ENCODE measurements around the gene LDLR. TPM values are rescaled to one million over a fixed set of nuclear protein-coding genes. Genes with fewer than 3 reads are reported as not detected.
"Not testable (repeated sequence)": the region's sequence is repeated elsewhere in the genome, so short reads cannot be mapped to it uniquely, and the experiment has no call there.

The LDLR gene
- total RNA-seq, 1 donor from 2014 or later = 43.1 TPM

GRCh38 chr19:11174336-11174735 lies 85.1 kb downstream of the LDLR start:
- no peak for DNase-seq

- DNase-seq = no peak
Observed at GRCh38 chr19:11175920-11176319, 86.7 kb downstream of the LDLR start.

- DNase-seq = no peak
Observed at GRCh38 chr19:11176466-11177193, 87.4 kb downstream of the LDLR start.

- DNase-seq = no peak
Observed at GRCh38 chr19:11177592-11177991, 88.3 kb downstream of the LDLR start.

- DNase-seq = not testable (repeated sequence)
Observed at GRCh38 chr19:11179145-11179465, 89.8 kb downstream of the LDLR start.

GRCh38 chr19:11179716-11180297 lies 90.5 kb downstream of the LDLR start:
- no peak for DNase-seq

GRCh38 chr19:11180346-11180745 lies 91.1 kb downstream of the LDLR start:
- no peak for DNase-seq

GRCh38 chr19:11180975-11181374 lies 91.7 kb downstream of the LDLR start:
- not testable (repeated sequence) for DNase-seq

GRCh38 chr19:11181488-11181887 lies 92.2 kb downstream of the LDLR start:
- DNase-seq = no peak

Other genes with a start within 250 kb of the LDLR start
- 3.9 TPM for gene C19orf38, start 241.0 kb upstream of the LDLR start, total RNA-seq
- gene CARM1, start 217.9 kb upstream of the LDLR start, total RNA-seq = 43.9 TPM
- gene YIPF2, start 160.8 kb upstream of the LDLR start, total RNA-seq = 54.7 TPM
- 29.7 TPM for gene TIMM29, start 160.7 kb upstream of the LDLR start, total RNA-seq
- gene SMARCA4, start 128.4 kb upstream of the LDLR start, total RNA-seq = 87.7 TPM
- 12.3 TPM for gene SPC24, start 66.3 kb downstream of the LDLR start, total RNA-seq
- 236 TPM for gene KANK2, start 108.1 kb downstream of the LDLR start, total RNA-seq
- not detected for gene ANGPTL8, start 150.2 kb downstream of the LDLR start, total RNA-seq
- gene DOCK6, start 173.1 kb downstream of the LDLR start, total RNA-seq = 23.2 TPM
- gene TSPAN16, start 206.7 kb downstream of the LDLR start, total RNA-seq = not detected